HG02840 (cell line): ENCODE measurements around the gene ZDHHC12.

ENCODE experiments used
- ATAC-seq: cut with Tn5 transposase; IDR thresholded peaks from one replicate; pipeline ENCODE4 v1.9.1; 2021; ENCODE audit warnings: mild to moderate bottlenecking, moderate library complexity, moderate number of reproducible peaks; ENCODE audit not compliant: unreplicated experiment, low FRiP score

The ZDHHC12 gene

DNA sequence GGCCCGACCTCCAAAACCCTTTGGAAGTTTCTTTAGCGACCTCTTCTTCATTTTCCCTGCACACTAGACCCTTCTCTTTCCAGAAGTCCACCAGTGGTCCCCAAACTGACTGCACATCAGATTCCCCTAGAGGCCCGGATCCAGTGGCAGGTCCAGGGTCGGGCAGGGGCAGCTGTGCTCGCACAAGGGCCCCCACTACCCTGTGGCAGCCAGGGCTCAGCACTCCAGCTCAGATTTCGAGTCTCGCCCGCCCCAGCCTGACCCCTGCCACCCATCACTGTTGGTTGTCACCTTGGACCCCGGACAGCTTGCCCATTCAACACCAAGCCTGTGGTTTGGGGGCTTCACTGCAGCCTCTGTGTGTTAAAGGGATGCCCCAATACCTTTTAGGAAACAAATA is 7.8 kb upstream of the ZDHHC12 start:
- ATAC-seq: no peak

- no peak for ATAC-seq
Observed at GRCh38 chr9:128731093-128731492, 7.2 kb upstream of the ZDHHC12 start.

GRCh38 chr9:128729766-128730517 is 6.0 kb upstream of the ZDHHC12 start:
- ATAC-seq: no peak

- ATAC-seq: no peak
Observed at GRCh38 chr9:128729302-128729701, 5.4 kb upstream of the ZDHHC12 start.

- no peak for ATAC-seq
Observed at GRCh38 chr9:128728298-128728697, 4.4 kb upstream of the ZDHHC12 start.

DNA sequence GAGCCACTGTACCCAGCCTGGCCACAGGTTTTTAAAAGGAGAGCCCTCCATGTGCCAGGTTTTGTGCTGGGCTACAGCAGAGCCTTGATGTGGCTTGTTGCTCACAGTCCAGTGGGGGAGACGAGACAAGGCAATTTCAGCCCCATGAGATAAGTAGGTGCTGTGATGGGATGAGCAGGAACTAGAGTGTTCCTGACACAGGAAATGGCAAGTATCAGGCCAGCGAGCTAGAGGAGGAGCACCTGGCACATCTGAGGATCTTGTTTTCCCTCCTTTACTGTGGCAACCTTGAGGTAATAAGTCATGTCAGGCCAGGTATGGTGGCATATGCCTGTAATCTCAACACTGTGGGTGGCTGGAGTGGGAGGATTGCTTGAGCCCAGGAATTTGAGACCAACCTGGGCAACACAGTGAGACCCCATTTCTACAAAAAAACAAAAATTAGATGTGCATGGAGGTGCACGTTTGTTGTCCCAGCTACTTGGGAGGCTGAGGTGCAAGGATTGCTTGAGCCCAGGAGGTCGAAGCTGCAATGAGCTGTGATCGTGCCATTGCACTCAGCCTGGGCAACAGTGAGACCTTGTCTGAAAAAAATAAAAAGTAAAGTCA is 3.8 kb upstream of the ZDHHC12 start:
- no peak for ATAC-seq

- ATAC-seq: peak; percentile 4
Observed at GRCh38 chr9:128724744-128725211, 851 bp upstream of the ZDHHC12 start.

DNA sequence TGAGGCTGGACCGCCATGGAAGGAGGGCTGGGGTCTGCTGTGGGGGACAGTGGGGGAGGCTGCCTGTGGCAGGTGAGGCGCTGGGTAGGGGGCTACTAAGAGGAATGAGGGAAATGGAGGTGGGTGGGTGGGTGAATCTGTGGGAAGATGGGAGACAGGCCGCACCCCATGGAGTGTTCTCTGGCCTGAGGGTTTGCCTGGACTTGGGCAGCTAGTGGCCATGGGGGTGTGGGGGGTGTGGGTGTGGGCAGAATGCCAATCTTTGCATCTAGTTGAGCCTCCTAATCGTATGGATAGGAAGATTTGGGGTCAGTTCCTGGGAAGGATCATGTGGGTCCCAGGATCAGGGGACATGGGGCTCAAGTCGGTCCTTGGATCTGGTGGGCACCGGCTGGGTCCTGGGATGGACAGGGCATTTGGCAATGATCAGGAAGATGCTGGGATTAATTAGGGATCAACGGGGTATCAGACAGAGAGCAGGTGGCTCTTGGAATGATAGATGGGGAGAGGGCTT is 518 bp downstream of the ZDHHC12 start:
- ATAC-seq: no peak

DNA sequence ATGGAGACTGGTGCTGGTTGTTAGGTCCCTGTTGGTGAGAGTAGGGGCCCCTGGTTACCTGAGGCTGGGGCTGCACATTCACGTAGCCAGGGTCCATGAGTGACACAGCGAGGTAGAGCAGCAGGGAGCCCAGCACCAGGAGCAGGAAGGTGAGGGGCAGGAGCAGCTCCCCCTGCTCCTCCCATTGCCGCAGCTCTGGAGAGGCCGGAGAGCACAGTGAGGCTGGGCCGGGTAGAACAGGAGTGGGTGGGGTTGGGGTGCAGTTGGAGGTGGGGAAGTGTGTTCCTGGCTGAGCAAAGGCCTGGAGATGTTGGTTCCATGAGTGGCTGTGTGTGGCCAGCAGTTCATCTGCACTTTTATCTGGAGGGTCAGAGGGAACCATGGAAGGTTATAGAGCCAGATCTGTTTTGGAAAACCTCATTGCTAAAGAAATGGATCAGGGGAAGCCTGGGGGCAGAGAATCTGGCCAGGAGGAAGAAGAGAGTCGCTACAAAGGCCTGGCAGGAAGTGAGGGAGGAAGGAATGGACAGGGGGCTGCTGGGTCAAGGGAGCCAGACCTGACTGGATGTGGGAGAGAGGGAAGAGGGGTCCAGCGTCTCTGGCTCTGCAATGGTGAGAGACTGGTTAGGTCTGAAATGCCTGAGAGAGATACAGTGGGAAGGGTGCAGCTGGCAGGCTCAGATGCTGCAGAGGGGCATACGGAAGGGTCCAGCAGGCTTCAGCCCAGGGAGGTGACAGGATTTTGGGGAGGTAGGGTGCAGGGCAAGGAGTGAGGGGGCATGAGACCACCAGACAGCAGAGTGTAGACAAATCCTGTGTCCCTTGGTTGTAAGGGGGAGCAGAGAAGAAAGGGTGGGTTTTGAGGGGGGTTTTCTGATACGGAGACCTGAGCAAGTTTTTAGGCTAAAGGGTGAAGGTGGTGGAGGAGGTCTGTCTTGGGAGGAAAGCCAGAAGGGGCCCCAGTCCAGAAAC is 1.3 kb downstream of the ZDHHC12 start:
- no peak for ATAC-seq

- ATAC-seq: no peak
Observed at GRCh38 chr9:128721487-128722010, 2.4 kb downstream of the ZDHHC12 start.

- ATAC-seq: no peak
Observed at GRCh38 chr9:128720841-128721486, 3.0 kb downstream of the ZDHHC12 start.

DNA sequence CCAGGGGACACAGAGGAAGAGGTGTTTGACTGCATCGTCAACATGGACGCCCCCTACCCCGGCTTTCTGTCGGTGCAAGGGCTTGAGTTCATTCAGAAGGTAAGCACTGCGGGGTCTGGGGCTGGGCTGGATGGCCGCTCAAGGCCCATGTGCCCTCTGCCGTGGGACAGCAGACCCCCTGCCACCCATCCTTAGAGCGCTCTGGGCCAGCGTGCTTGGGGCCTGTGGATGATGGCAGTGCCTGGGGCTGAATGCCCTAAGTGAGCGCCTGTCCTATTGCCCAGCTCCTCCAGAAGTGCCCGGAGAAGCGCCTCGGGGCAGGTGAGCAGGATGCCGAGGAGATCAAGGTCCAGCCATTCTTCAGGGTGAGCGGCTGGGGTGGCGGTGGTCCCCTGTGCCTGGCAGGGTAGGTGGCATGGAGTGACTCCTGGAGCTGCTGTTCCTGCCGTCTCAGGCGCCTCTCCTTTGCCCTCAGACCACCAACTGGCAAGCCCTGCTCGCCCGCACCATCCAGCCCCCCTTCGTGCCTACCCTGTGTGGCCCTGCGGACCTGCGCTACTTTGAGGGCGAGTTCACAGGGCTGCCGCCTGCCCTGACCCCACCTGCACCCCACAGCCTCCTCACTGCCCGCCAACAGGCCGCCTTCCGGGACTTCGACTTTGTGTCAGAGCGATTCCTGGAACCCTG is 3.9 kb downstream of the ZDHHC12 start:
- ATAC-seq: no peak

DNA sequence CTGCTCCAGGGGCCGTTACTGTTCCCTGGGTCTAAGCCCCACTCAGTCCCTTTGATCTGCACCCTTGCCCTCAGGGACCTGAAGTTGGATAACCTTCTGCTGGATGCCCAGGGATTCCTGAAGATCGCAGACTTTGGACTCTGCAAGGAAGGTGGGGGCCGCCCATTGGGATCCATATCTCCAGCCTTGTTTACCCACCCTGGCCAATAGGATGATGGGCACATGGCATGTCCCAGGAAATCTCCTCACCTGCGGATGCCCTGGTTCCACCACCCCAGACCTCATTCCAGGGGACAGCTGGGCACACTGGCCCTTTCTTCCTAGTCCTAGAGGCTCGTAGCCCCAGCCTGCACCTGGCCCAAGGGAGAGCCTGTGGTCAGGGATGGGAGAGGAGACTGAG is 5.5 kb downstream of the ZDHHC12 start:
- no peak for ATAC-seq

- ATAC-seq: no peak
Observed at GRCh38 chr9:128718047-128718446, 5.9 kb downstream of the ZDHHC12 start.

DNA sequence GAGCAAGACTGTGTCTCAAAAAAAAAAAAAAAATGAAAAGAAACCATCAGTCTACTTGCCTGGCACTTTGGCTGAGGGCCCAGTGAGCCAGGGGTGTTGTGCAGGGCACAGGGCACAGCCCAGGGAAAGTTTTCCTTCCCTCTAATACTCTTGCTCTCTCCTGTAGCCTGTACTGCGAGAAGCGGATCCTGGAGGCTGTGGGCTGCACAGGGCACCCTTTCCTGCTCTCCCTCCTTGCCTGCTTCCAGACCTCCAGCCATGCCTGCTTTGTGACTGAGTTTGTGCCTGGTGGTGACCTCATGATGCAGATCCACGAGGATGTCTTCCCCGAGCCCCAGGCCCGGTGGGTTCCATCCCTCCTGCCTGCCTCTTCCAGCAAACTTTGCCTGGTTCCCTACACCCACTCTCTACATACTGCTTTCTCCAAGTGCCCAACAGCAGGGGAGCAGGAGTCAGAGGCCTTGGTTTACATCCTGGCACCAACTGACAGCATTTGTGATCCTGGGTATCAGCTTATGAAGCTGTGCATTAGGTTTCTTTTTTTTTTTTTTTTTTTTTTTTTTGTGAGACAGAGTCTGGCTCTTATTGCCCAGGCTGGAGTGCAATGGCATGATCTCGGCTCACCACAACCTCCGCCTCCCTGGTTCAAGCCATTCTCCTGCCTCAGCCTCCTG is 7.2 kb downstream of the ZDHHC12 start:
- no peak for ATAC-seq

- ATAC-seq: no peak
Observed at GRCh38 chr9:128715436-128715750, 8.5 kb downstream of the ZDHHC12 start.

GRCh38 chr9:128714586-128715435 is 9.1 kb downstream of the ZDHHC12 start:
- ATAC-seq: no peak

GRCh38 chr9:128713941-128714573 is 9.9 kb downstream of the ZDHHC12 start:
- no peak for ATAC-seq
